Inferior parietal cortex (tissue), 1 donor: ENCODE data around the gene UTF1.

Experiments used
- DNase-seq: peaks from one replicate; pipeline ENCODE4 v3.0.0-alpha.2; 2016; ENCODE audit errors: extremely low spot score

Gene UTF1

DNA sequence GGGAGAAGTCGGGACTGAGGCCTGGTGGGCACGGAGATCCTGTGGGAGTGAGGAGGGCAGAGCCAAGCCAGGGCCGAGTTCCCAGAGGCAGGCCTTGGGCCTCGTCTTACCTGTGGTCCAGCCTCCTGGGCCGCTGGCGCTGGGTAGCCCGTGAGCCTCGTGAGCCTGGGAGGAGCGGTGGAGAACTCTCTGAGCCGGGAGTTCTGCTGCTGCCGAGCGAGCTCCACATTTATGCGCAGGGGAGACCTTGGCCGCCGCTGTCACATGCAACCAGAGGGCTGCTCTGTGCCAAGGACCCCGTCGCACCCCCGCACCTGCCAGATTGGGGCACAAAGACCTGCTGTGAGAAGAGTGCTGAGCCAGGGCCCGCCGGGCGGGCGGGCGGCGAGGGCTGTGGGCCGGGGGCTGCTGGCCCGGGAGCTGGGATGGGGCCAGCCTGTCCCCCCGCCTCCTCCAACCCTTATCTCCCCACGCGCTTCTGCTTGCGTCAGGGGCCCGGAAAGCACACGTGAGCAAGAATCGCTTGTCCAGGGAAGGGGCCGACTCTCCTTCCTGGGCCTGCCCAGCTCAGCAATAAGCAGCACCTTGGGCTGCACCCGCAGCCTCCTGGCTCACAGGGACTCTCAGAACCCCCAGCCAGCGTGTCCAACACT is 17.8 kb downstream of the UTF1 start:
- DNase-seq: no peak

DNA sequence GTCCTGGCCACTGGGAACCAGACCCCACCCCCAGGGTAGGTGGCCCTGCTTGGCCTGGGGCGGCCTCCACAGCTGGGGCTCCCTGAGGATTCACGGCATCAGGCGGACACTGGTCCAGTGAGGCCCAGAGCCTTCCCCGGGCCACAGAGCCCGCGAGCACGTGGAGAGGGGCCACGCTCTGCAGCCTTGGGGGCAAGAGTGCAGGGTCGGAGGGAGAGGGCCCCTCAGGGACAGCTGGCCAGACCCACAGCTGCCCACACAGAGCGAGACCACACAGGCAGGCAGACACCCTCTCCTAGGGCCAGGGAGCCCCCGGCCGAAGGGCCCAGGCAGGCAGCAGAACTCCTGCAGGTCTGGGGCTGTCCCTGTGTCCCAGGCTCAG is 18.3 kb downstream of the UTF1 start:
- DNase-seq: no peak

DNA sequence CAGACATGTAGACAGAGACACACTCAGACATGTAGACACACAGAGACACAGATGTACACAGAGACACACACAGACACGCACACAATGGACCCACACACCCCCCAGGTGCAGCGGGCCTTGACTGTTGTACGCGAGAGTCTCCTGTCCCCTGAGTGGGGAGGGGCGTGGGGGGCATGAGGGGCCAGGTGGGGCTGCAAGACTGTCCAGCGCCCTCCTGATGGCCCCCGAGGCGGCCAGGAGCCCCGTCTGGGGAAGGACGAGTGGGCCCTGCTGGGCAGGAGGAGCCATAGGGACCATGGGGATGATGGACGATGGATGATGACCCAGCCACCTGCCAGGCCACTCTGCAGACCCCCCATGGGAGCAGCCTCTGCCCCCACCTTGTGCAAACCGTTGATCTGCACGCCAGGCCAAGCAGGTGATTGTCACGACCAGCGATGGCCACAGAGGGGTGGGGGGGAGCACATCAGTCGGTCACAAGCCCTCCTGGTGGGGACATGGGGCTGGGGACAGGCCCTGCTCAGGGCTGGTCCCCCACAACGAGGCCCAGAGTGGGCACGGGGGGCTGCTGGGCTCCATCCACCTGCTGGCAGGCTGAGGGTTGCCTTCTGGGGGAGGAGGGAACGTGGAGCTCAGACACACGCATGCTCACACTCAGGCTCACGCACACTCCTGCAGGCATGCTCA is 19.2 kb downstream of the UTF1 start:
- no peak for DNase-seq

DNA sequence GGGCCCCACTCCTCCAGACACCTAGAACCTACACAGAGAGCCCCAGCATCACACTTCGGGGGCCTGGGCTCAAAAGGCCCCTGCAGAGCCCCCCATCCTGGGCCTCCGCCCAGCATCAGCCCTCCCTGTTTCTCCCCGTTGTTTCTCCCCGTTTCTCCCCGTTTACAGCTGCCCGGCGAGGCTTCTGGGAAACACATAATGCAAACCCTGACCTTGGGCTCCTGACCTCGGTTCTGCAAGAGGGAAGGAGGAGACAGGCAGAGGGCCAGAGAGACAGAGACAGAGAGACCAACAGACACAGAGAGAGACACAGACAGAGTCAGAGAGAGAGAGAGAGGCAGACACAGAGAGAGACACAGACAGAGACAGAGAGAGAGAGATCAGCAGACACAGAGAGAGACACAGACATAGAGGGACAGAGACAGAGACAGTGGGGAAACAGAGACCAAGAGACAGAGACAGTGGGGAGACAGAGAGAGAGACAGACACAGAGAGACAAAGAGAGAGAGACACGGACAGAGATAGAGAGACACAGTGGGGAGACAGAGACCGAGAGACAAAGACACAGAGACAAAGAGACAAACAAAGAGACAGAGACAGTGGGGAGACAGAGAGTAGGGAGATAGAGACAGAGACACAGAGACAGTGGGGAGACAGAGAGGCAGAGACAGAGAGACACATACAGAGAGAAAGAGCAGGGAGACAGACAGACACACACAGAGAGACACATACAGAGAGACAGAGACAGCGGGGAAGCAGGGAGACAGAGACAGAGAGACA is 20.1 kb downstream of the UTF1 start:
- DNase-seq: no peak

DNA sequence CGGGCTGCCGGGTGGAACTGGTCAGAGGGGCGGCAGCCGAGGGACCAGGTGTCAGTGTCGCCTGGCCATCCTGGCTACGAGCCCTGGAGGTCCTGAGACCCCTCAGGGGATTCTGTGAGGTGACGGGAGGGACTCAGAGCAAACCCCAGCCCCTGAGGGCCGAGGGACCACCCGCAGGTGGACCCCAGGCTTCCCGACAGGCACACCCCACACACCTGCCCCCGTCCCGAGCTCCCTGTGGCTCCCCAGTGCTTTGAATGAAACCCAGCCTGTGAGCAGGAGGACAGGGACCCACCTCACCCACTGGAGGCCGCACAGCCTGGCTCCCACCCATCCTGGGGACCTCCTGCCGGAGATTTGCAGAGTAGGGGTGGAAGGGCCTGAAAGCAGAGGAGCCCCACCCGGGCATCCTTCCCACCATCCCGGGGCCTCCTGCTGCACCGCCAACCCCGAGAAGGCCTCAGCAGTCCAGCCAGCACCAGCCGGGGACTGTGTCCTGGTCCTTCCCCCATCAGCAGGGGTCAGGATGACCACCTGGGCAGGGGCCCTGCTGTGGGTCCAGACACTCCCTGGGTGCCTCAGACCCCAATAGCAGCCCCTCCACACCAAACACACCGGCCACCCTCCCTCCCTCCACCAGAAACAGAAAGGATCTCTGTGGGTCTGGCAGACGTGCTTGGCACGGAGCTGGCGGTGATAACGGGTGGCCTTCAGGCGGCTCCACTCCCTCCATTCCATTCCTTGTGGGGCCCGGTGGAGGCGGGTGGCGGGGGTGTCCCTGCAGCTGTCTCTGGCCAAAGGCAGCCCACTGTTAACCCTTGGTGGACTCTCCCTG is 21.6 kb downstream of the UTF1 start:
- no peak for DNase-seq

DNA sequence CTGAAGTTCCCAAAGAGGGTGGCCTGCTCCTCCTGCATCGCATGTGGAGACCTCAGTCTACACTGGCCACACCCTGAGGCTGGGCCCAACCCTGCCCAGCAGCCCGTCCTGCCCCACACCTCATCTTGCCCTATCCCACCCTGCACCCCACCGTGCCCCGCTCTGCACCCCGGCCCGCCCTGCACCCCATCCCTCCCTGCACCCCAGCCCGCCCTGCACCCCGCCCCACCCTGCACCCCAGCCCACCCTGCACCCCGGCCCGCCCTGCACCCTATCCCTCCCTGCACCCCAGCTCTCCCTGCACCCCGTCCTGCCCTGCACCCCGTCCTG is 22.2 kb downstream of the UTF1 start:
- no peak for DNase-seq

DNA sequence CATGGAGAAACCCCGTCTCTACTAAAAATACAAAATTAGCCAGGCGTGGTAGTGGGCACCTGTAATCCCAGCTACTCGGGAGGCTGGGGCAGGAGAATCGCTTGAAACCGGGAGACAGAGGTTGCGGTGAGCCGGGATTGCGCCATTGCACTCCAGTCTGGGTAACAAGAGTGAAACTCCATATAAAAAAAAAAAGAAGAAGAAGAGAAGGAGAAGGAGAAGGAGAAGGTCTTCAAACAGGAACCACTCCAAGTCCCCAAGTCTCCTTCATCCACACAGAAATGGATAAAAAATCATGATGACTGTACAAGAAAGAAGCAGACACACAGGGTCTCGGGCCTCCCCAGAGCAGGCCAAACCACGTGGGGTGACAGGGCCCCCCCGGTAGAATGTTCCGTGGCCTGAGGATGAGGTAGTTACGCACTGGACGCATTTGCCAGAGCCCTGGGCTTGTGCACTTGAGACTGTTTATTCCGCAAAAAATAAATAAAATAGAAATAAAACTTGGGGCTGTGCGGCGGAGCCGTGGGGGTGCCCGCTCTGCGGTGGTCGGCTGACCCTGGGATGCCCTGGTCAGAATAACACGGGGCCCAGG is 23.4 kb downstream of the UTF1 start:
- no peak for DNase-seq

DNA sequence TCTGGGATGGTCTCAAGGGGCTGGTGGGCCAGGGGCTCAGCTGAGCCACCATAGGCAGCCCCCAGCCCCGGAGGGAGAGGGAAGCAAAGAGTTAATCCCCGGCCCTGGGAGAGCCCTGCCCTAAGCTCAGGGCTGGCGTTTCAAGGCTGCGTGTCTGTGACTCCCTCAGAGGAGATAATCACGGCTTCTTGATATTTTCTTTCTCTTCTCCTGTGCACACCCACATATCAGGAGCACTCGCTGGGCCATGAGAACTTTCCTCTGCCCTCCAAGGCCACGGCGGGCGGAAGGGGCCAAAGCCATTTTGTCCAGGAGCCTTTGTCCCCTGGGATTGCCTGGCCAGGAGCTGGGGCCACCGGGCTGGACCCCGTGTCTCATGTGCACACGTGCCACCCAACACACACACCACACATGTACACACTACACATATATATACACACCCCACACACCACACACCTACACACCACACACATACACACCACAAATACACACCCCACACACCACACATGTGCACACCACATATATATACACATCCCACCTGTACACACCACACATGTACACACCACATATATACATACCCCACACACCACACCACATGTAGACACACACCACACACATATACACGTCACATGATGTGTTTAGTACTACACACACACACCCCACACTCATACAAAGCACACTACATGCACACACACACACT is 24.6 kb downstream of the UTF1 start:
- no peak for DNase-seq

DNA sequence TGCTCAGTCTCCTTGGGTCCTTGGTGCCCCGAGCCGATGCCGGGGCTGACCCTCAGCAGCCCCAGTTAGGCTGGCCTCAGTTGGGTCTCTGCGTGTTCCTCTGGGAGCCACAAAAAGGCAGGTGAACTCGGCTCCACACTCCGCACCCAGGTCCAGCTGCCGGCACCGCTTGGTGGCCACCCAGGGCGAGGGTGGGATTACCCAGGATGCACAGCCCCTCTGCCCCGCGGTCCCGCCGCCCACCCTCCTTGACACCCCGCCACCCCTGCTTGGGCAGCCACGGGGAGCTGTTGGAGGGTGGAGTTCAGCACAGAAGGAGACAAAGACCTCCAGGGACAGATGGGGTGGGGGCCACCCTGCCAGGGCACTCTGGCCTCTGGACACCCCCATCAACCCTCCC is 25.3 kb downstream of the UTF1 start:
- no peak for DNase-seq

DNA sequence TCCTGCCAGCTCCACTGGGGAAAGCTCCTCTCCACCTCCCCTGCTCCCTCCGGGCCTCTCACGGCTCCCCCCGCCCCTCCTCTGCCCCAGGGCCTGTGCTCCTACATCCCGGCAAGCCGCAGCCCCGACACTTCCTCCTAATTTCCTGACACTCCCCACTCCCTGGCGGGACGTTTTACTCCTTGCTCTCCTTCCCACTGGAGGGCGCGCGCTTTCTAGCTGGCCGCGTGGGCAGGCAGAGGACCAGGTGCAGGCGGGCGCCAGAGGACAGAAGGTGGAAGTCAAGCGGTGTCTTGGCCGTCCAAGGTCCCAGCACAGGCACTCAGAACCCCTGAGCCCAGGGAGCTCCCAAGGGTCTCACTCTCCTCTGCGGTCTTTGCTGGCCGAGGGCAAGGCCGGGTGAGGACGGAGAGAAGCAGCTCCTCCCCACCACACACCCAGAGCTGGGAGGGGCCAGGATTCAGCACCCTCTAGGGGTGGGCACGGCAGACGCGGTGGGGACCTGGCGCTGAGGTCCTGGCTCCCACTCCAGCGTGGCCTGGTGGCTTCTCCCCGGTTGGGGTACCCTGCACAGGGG is 27.6 kb downstream of the UTF1 start:
- DNase-seq: no peak

DNA sequence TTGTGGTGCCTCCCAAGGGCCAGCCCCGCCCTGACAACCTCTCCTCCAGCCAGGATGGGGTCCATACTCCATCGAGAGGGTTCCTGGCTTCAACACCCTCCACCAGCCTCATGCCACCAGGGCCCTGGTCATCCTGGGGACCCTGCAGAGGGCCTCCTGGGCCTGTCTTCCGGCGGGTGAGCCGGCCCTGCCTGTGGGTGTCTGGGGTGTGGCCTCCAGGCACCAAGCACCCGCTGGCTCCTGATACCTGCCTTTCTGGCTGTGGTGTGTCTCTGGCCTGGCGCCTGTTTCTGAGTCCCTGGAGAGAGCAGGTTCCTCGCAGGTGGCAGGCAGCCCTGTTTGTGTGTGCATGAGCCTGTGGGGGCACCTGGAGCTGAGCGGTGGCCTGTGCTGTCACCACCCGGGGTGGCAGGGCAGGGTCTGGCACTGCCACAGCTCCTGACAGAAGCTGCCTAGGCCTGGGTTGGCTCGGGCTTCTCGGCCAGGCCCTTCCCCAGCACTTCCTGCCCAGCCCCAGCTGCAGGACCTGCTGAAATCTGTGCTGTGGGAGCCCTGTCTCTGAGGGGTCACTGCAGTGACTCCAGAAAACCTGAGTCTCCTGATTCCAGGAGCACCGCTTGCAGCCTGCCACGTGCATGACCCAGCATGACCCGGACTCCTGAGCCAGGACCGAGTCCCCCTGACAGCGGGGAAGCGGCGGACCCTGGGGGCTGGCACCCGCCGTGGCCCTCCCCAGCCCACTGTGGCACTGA is 28.2 kb downstream of the UTF1 start:
- DNase-seq: no peak

DNA sequence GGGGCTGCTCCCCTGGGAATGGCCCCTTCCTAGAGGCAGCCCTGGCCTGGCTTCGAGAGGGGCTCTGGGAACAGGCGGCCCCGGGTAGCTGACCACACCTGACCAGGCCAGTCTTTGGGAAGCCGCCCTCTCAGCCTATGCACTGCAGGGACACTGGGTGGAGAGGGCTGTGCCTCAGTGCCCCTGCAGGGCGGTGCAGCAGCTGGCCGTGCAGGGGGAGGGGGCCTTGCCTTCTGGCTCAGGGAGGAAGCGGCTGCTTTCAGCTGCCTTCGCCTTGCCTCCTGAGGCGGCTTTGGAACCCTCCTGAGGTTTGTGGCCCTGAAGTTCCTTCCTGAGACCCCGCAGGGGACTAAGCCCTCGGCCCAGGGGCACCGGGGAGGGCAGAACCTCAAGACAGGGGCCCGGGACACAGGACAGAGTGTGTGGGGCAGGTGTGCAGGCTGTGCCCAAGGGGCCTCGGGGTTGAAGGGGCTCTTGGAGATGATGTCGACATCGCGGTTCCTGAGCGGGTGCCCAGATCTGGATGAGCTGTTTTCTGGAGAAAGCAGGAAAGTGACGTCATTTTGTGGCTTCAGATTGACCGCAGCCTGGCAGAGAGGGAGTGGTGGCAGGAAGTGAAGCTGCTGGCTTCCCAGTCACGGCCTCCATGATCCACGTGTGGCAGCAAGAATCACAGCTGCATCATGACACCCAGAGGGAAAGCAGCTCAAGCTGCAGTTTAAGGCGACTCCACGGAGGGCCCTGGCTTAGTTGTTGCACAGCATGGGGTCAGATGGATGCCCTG is 29.0 kb downstream of the UTF1 start:
- no peak for DNase-seq

DNA sequence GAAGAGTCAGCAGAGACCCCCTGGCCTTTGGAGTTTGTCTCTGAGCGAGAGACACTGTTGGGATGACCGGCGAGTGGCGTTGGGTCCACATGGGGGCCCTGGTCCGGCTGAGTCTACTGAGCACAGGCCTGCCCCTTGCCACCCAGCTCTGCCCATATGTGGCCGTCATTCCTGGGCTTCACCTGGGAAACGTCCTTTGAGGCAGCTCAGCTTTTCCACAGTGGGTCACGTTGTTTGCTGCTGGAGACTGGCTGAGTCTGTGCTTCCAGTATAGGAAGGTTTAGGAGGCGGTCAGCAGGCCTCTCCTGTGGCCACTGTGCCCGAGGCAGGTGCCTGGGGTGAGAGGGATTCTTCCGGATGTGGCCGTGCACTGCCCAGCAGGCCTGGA is 29.6 kb downstream of the UTF1 start:
- DNase-seq: no peak

DNA sequence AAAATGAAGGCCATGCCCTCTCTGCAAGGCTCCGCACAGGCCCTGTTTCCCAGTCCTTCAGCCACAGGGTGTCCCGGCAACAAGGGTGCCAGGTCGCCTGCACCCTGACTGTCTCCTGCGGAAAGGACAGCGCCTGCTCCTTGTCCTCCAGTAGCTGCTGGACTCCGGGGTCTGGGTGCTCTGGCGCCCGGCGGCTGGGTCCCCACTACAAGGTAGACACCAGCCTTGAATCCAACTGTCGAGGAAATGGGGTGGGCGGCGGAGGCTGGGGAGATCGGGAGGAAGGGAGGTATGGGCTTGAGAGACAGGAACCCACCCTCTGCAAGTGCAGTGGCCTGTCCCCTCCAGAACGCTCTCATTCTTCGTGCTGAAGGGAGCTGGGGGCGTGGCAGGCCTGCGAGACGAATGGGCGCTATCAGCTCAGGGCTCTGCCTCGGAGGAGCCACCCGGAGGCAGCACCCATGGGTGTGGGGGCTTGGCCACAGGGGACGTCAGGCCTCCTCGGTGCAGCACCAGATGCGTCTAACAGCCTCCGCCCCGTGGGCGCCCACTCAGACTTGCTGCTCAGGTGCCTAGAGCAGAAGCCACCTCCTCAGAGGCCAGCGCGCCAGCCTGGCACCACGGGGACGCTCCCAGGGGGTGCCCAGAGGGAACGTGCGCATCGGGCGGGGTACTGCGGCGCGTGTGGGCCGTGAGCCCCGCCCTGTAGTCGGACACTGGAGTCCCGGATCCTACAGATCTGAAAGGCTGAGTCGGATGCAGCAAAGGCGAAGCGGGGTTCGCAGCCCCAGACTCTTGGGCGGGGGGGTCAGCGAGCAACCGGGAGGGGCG is 31.1 kb downstream of the UTF1 start:
- no peak for DNase-seq

DNA sequence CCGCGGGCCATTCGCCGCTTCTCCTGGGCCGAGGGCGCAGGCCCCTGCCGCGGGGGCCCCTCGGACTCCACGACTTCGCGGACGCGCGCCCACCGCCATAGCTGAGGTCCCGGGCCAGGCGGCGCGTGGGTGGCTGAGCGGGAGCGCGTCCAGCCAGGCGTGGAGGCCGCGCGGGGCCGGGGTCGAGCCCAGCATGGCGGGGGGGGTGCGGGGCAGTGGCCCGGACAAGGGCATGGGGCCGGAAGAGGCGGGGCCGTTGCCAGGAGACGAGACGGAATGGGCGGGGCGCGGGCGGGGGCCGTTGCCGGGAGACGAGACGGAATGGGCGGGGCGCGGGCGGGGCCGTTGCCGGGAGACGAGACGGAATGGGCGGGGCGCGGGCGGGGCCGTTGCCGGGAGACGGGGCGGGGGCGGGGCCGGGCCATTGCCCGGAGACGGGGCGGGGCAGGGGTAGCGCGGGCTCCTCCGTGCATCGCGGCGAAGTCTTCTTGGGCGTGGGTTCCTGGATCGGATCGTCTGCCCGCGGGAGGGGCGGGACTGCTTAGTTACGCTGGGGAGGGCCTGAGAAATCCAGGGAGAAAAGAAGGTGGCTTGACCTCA is 31.8 kb downstream of the UTF1 start:
- DNase-seq: no peak

DNA sequence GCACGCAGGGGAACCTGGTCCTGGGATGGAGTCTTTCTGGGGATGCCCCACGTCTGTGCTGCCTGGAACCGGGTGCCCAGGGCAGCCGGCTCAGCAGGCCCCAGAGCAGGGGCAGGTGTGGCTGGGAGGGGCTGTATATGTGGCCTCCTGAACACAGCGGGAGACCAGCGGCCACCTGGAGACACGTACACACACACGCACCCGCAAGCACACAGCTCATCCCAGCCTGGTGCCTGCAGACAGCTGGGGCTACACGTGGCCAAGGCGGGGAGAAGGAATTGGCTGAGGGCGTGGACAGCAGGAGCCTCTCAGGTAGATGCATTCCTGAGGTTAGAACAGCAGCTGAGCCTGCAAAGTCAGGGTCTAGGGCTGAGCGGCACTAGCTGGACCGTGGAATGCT is 32.7 kb downstream of the UTF1 start:
- no peak for DNase-seq

DNA sequence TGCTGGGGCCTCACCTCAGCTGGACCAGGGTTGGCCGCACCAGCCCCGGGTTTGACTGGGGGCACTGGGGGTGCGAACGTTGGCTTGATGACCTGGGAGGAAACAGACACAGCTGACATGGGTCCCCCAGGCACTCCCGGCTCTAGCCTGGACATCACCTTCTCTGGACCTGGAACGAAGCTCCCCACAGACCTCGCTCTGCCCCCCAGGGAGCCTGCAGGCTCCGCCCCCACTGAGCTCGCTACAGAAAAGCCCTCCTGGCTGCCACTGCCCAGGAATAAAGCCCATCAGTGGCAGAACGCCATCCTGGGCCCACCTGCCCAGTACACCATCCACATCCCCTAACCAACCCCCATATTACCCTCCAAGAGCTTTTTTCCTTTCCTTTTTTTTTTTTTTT is 33.7 kb downstream of the UTF1 start:
- DNase-seq: no peak

DNA sequence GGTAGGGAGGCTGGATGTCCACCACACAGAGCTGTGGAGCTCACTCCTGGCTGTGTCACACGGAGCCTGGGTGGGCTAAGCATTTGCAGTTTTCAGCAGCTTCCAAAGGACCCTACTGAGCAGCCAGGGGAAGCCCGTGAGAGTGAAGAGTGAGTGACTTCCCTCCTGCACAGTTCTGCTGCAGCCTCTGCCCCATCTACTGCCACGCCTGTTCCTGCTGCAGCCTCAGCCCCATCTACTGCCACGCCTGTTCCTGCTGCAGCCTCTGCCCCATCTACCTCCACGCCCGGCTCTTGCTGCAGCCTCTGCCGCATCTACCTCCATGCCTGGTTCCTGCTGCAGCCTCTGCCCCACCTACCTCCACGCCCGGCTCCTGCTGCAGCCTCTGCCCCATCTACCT is 34.4 kb downstream of the UTF1 start:
- no peak for DNase-seq
